Testis (tissue), 2 donors: ENCODE data around the gene PPIB.

ENCODE experiments used
- CTCF ChIP-seq, 3 experiments: fragments of 450-650 bp in 2 of 3; fragments of 200-600 bp in 1 of 3; sonication (generic) in 1 of 3; IDR thresholded peaks; one replicate each; pipeline ENCODE4 v1.5.1; 2016 to 2019; ENCODE audit warnings: antibody characterized with exemption in 3 of 3, mild to moderate bottlenecking in 2 of 3, moderate library complexity in 1 of 3
- POLR2A ChIP-seq: fragments of 450-650 bp; IDR thresholded peaks from one replicate; pipeline ENCODE4 v1.6.1; 2017; ENCODE audit warnings: antibody characterized with exemption, mild to moderate bottlenecking, moderate library complexity

- no peak for TF ChIP-seq CTCF (IDR thresholded peaks at IDR 0.05)
- no peak for TF ChIP-seq POLR2A
Observed at GRCh38 chr15:64117759-64118487, 44.9 kb downstream of the PPIB start.
